NCI-H345 (cell line): Measurements from ENCODE around the gene LNX2.

ENCODE experiments used
- DNase-seq: peaks from one replicate; lab custom pipeline; 2025; lab: John Stamatoyannopoulos, UW

LNX2 gene

DNA sequence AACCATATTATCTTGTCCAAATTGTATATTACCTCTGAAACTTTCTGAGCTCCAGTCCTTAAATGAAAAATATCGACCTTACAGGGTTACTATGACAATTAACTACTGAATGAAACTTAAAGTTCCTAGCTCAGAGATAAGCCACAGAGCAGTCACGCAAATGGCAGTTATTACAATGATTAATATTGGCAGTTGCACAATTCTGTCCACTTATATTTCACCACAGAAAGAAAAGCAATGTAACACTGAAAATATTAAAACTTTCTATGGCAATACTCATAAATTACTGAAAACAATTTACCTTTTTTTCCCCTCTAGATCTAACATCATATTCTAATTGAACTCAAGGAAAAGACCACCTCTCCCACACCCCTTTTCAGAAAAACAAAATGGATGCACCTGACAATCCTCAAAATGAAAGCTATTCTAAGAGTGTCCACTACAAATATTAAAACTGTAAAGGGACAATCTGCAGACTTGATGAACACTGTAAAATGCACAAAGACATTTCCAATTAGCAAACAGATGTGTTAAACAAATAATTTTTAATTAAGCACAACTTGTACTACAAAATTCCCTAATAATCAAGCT is 14.6 kb downstream of the LNX2 start:
- DNase-seq = no peak

DNA sequence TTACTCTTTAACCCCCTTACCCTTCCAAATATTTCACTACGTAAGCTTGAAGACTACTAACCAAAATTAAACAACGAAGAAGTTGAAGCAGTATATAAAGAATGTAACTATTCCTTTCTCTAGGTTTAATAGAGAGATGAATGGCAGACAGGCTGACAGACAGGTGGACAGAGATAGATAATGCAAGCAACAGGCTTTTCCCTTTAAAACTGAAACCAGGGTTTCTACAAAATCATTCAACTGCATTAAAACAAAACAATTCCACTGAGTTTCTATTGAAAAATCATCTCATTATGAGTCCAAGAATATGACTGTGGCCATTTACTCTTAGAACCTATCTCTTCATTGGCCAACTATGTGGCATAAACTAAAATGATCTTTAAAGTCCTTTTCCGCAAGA is 15.2 kb downstream of the LNX2 start:
- DNase-seq = no peak

DNA sequence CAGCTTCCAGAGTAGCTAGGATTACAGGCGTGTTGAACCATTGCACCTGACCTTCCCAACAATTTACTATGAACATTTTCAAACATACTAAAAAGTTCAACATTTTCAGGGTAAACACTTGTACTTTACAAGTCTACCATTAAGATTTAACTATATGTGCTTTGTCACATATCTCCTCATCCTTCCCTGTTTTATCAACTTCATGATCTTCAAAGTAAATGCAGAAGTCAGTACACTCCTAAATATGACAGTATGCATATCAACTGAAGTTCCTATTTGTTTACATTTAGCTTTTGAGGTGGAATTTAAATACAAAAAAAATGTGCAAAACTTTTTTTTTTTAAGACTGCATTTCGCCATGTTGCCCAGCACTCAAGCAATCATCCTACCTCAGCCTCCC is 18.5 kb downstream of the LNX2 start:
- no peak for DNase-seq

DNA sequence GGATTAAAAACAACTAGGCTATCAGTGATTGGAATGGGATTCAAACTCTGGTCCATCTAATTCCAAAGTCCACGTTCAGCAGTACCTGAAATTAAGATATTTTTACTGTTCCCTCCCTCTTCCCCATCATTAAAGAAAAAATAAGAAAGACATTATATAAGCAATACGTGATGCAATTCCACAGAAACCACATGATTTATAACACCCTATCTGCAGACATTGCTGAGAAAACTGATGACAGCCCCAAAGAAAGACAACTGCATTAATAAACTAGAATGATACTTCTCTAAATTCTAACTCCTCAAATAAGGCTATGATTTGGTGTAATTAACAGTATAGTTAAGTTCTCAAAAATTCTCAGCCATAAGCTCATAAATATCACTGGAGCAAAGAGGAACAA is 19.1 kb downstream of the LNX2 start:
- no peak for DNase-seq

DNA sequence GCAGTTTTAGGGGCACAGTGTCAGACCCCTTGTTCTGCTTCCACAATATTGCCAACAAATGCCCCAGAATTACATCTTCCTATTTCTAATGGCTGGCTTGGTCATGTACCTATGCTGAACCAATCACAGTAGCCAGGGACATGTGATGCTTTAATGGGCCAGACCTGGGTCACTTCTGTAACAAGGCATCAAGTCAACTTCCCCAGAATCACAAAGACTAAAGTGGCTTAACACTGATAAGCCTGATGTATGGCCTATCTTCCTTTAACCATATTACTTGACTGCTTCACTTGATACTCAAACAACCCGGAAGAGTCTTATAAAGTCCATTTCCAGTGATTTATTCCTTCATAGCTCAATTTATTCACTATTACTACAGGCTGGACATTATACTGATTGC is 19.6 kb downstream of the LNX2 start:
- no peak for DNase-seq

DNA sequence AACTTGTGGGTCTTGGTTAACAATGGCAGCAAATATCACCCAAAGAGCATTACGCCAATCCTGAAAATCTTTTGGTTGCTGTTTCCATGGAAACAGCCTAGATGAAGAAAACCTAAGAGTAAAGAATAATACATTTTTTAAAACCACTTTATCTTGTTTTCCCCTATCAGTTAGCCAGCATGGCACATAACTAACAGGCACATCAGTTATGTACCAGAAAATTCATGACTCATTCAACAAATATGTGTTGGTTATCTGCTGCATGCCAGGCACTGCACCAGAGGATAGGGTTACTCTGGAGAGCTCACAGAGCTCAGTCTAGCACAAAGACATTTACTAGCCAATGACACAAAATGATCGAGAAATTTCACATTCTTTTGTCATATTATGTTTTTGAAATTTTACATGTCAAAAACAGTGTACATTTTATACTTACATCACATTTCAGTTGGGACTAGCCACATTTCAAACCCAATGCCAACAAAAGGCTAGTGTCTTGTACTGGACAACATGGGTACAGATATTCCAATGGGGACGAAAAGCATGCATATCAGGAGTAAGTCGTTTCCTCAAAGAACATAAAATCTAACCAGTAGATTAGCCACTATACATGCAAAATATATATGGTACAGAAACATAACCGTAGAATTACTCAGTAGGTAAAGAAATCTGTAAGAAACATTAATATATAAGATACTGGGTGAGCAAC is 20.3 kb downstream of the LNX2 start:
- DNase-seq = no peak

DNA sequence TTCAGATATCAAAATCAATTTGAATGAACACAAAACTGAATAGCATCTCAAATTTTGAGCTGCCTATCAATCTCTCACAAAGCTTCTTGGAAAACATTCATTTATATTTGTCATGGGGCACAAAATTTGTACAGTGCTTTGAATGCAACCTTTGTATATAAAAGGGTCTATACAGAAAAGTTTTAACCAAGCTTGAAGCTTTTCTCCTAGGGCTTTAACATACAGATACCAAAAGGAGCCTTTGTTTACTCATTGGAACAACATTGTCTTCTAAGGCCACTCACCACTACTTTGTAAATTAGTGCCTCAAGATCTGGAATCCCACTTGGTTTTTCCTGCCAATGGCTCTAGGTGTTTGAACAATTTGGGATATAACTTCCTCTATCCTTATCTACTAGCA is 21.2 kb downstream of the LNX2 start:
- no peak for DNase-seq

DNA sequence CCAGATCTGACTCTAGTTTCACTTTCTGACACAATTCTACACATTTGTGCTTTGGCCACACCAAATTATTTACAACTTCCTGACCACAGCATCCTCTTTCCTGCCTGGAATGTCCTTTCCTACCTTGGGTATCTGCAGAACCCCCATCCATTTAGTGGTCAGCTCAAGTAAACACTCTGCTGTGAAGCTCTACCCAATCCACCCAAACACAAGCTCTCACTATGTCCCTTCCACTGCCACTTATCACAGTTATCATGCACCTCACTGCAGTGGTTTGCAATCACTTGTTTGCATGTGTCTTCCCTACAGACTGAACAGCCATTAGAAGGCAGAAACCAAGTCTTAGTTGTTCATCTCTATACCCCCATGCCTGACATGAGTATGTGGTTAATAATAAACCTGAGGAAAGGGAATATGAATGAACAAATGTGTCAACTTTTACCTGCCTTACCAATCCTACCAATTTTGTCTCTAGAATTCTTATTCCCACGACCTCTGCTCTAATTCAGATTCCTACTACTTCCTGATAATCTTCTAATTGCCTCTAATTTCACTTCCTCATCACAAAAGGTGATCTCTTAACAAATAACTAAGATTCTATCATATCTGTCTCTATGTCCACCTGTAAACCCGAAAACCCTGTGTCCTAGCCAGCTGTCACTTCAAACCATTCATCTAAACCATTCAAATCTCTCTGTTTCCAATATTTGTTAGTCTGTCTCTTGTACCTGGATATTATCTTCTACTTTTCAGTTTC is 25.1 kb downstream of the LNX2 start:
- no peak for DNase-seq

DNA sequence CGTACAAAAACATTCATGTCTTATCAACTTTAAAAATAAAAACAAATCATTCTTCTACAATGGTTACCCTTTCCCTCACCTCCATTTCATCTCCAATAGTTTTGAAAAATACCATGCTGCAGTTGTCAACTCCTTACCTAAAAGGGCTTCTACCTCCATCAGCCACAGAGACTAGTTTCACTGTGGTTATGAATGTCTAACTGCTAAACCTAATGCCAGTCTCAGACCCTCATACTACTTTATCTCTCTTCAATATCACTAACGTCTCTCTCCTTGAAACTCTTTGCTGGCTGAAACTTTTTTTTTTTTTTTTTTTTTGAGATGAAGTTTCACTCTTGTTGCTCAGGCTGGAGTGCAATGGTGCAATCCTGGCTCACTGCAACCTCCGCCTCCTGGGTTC is 27.1 kb downstream of the LNX2 start:
- DNase-seq = no peak

DNA sequence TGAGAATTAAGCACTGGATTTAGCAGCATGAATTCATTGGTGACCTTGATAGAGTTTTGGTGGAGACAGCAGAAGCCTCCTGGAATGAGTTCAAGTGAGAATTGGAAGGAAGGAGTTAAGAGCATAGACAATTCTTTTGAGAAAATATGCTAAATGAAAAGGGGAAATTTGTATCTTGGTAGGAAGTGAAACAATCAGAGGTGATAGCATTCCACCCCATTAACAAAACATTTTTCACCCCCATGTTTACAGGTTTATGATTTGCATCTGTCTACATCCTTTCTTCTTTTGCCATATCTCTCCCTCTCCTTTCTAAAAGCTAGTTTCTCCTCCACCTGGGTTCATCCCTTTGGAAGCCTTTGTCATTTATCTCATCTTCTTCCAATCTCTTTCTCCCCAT is 27.5 kb downstream of the LNX2 start:
- no peak for DNase-seq

DNA sequence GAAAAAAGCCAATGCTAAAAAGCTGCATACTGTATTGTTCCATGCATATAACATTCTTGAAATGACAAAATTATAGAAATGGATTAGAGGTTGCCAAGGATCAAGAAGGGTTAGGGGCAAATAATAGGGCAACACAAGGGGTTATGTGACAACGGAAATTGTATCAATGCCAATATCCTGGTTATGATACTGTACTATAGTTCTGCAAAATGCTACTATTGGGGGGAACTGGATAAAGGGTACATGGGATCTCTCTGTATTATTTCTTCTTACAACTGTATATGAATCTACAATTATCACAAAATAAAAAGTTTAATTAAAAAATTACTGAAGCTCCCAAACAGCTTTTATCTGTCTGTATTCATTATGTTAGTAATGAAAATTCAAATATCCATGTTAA is 31.9 kb downstream of the LNX2 start:
- no peak for DNase-seq

DNA sequence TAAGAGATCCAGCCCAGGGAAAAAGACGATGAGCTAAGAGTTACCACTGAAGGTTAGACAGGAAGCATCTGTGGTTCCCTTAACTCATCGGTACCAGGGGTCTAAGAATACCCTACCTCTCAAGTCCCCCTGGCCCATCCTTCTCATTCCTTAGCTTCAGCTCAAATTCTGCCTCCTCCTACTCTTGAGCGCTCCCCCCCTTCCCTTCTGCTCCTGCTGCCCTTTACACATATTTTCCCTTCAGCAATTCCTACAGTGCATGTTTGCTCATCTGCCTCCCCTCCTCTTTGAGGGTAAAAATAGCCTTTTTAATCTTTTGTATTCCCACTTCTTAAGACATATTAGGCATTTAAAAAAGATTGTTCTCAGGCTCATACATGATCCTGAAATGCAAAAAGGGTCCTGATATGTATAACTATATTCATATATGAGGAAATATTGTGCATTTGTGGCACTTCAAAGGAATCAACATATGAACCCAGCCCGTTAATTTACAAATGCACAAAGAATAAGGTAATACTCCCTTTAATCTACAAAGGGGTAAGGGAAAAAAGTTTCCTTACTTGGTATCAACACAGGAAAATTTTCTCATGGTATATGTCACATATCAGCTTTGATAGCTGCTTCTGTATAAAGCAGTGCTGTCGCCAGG is 33.1 kb downstream of the LNX2 start:
- DNase-seq = no peak

DNA sequence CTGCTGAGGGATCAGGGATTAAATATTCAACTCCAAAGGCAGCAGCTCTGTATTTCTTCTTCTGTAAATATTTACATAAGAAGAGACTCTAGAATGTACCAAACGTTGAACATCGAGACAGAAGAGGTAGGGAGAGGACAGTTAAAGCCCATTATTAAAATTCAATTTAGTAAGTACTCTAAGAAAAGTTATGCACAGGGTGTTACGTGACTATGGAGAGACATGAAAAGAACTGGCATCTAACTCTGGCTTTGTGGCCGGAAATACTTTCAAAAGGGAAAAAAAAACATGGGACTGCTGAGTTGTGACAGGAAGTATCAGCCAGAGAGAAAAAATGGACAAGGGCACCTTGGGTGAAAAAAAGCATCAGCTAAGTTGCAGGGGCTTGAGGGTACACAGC is 36.7 kb downstream of the LNX2 start:
- DNase-seq = no peak

DNA sequence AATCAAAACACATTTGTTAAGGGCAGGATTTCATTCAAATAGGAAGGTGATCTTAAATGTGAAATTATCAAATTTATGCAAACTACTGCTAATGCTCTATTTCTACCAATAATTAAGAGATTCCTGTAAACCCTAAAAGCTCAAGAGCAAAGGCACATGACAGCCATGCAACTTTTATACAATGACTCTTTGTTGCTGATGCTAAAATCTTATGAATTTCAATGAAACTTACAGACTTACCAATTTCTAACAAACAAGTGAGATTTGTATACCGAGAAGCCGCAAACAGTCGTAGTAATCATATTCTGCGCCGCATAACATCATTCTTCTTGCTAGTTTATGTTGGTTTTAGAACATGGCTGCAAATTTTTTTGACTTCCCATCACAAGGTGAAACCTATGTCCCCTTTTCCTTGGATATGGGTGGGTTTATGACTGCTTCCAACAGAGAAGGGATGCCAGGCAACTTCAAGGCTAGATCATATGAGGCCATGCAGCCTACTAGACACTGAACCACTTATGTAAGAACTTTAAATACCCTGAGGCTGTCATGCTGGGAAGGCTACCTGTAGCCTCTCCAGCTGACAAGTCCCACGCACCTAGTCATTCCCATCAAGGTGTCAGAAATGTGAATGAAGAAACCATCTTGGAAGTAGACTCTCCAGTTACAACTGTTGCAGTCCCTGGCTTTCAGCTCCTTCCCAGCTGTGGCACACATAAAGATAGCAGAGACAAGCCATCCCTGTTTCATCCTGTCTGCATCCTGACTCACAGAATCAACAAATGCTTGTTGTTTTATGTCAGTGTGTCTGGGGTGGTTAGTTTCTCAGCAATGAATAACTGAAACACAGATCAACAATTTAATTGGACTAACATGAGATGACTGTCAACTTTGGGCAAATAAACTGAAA is 42.0 kb downstream of the LNX2 start:
- no peak for DNase-seq

DNA sequence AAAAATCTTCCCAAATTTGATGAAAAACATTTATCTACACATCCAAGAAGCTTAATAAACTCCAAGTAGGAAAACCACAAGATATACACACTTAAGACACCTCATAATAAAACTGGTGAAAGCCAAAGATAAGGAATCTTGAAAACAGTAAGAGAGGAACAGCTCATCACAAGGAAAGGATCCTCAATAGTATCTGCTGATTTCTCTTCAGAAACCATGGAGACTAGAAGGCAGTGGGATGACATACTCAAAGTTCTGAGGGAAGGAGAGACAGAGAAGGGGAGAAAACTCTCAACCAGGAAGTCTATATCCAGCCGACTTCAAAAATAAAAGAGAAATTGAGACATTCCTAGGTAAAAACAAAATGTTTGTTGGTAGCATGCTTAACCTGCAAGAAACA is 45.7 kb downstream of the LNX2 start:
- DNase-seq = no peak

DNA sequence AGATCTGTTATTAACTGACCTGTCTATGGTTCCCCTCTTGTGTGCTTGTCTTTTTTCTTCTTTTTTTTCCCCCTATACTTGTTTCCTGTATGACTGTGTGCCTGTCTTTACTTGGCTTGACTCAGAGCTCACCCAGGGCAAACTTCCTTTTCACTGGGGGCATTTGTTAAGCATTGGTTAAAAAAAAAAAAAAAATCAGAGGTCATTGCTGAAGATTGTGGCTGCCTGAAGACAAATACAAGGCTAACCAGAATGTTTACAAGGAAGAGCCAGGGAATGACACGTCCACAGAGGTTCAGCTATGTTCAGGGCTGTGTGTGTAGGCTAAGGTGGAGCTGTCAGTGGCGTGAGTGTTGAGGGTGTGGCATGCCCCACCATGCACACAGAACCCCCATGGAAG is 47.1 kb downstream of the LNX2 start:
- DNase-seq = no peak

DNA sequence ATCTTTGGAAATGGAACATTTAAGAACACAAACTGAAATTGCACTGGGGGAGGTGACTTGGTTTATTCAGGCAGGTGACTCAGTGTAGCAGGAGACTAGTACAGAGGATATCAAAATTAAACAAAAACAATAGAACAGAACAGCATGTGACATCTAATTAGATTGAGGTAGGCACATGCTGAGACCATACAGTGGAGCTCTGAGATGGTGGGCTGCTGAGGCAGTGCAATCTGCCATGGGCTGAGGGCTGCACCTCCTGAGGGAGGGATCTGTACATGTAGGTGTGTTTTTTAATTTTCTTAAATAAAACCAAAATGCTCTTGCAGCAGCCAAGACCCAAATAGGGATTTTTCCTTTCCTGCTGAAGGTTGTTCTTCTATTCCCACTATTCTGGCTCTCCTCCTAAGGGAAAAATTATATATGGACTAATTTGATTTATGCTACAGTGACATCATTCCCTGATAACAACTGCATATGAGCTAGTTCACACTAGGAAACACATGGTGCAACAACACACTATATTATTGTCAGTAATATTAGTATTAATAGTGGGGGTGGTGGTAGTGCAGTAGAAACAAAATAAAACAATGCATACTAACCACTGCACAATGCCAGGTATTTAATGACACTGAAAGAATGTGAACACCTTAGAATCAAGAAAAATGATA is 48.0 kb downstream of the LNX2 start:
- no peak for DNase-seq

DNA sequence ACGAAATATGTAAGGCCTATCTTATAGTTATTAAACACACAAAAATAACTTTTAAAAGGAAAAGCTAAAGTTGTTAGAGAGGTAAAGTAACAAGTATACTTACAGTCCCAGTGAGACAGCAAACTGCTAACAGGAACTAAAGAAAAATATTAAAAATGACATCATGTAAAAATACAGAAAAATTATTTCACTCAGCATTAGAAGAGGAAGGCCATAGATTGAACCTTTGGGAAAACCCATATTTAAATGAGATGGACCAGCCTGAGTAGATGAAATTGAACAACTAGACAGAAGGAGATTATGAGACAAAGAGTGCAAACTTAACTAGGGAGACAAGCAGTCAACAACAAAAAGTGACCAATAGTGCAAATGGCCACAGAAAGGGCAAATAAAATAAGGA is 49.4 kb downstream of the LNX2 start:
- no peak for DNase-seq

DNA sequence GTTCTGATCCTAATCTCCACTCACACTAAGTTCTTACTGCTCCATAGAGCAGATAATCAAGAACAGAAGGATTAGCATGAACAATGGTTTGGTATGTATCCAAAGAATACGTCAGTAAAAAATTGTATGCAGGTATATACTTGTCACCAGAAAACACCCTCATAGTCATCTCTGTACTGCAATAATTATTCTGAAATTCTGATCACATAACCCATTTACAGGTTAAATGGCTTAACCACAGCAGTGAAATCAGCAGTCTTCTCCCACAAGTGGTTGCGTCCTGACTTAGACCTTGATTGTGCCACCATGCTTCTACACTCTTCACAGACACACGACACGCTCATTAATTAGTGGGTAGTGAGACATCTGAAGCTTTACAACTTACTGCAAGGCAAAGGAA is 50.9 kb downstream of the LNX2 start:
- no peak for DNase-seq

DNA sequence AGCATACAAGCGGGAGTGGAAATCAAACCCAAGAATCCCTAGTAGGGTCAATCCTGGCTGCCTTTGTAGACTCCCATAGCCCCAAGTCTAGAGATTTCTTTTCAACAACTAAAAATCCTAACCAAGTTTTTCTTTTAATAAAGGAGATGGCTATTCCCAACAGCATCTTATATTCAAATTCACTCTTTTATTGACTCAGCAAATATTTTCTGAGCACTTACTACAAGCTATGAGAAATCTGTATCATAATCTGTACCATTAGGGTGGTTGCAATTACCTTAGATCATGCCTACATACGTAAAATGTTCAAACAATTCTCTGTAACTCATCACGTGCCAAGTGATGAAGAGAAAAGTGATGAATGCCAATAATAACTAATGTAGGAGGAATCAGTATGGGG is 54.5 kb downstream of the LNX2 start:
- no peak for DNase-seq

DNA sequence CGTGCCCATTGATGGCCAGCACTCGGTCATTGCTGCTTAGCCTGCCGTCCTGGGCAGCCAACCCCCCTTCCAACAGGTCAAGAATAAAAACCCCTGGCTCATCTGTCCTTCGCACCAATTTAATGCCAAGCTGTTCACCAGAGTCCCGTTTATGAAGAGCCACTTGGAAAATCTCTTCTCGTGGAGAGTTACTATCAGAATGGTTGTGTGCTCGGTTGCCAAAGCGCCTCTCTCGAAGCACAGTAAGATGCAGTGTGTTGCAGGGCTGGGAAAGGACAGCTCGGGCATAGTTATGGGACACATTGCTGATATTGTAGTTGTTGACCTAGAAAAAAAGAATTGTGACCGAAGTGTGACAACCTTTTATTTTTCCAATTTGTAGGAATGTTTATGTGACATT is 57.9 kb downstream of the LNX2 start:
- no peak for DNase-seq
